Activated B cell treated with CpG ODN at 0.5 μM for 24 hours (primary cell): Measurements from ENCODE around the gene LAMC1. TPM values are rescaled to one million over a fixed set of nuclear protein-coding genes. Genes with fewer than 3 reads are reported as not detected.

Source experiments
- ATAC-seq: fragments of 200-7000 bp; cut with Tn5 transposase; one replicate; pipeline ENCODE4 v1.10.0; 2021; ENCODE audit warnings: low read depth, mild to moderate bottlenecking, moderate library complexity
- CTCF ChIA-PET: fragments of 350-600 bp; sonication (Branson Sonifier 250); formaldehyde crosslinking; loops from one replicate; lab custom pipeline; 2021; ENCODE audit warnings: antibody characterized with exemption; lab: Charles Lee
- POLR2A ChIA-PET: fragments of 350-600 bp; sonication (Branson Sonifier 250); formaldehyde crosslinking; loops from one replicate; lab custom pipeline; 2021; ENCODE audit warnings: antibody characterized with exemption; lab: Charles Lee
- DNase-seq: peaks from one replicate; pipeline ENCODE4 v3.0.0; 2022
- H3K27ac Mint-ChIP-seq: one replicate; pipeline ENCODE4 v1.8.0; 2020; ENCODE audit warnings: mixed read lengths
- H3K27me3 Mint-ChIP-seq: one replicate; pipeline ENCODE4 v1.8.0; 2021; ENCODE audit warnings: mixed read lengths
- H3K36me3 Mint-ChIP-seq: one replicate; pipeline ENCODE4 v1.8.0; 2021; ENCODE audit warnings: low read depth, mixed read lengths
- H3K4me1 Mint-ChIP-seq: one replicate; pipeline ENCODE4 v1.8.0; 2021; ENCODE audit warnings: mixed read lengths
- H3K4me3 Mint-ChIP-seq: one replicate; pipeline ENCODE4 v1.8.0; 2020; ENCODE audit warnings: mild to moderate bottlenecking, mixed read lengths
- H3K9me3 Mint-ChIP-seq: one replicate; pipeline ENCODE4 v1.8.0; 2020; ENCODE audit warnings: mixed read lengths
- CTCF ChIP-seq: fragments of 200-600 bp; IDR thresholded peaks from one replicate; pipeline ENCODE4 v1.8.0; 2022; ENCODE audit warnings: antibody characterized with exemption, mild to moderate bottlenecking
- intact Hi-C: fragments of 100-400 bp; cut with micrococcal nuclease; formaldehyde crosslinking; loops from one replicate; pipeline ENCODE4 v1.15.1; 2024
- total RNA-seq: library from RNA; stranded (reverse); gene quantifications from 2 replicates; pipeline ENCODE4 v1.2.3, GENCODE V29; 2022

Gene LAMC1
- total RNA-seq, 1 donor from 2014 or later, result 31.8 TPM

GRCh38 chr1:183142171-183142570, 119.0 kb downstream of the LAMC1 start:
- TF ChIP-seq CTCF, result no peak
- CTCF ChIA-PET, result no interaction called here
- POLR2A ChIA-PET, result no interaction called here
- DNase-seq (no peak), ATAC-seq (no peak)
- Mint-ChIP-seq H3K9me3 (no peaks in the 10 kb centered on the region), H3K27me3 (no peaks in the 10 kb centered on the region), H3K27ac (no peak overlapping the region), H3K36me3 (peaks cover 64% of the 10 kb centered on the region), H3K4me3 (no peak overlapping the region), H3K4me1 (peaks cover 9% of the 10 kb centered on the region)
- intact Hi-C loops, result no loop called here

DNA sequence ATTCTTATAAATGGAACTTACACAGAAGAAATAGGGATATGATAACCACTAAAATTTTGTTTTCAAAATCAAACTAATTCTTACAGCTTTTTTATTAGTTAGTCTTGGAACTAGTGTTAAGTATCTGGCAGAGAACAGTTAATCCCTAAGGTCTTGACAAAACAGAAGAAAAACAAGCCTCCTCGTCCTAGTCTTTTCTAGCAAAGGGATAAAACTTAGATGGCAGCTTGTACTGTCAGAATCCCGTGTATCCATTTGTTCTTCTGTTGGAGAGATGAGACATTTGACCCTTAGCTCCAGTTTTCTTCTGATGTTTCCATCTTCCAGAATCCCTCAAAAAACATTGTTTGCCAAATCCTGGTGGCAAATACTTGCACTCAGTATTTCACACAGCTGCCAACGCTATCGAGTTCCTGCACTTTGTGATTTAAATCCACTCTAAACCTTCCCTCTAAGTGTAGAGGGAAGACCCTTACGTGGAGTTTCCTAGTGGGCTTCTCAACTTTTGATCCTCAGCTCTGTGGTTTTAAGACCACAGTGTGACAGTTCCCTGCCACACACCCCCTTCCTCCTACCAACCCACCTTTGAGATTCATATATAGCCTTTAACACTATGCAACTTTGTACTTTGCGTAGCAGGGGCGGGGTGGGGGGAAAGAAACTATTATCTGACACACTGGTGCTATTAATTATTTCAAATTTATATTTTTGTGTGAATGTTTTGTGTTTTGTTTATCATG, 120.5 kb downstream of the LAMC1 start:
- intact Hi-C loops, result no loop called here
- ChIA-PET CTCF (no interaction called here), POLR2A (no interaction called here)
- H3K36me3 Mint-ChIP-seq, result peaks cover 50% of the 10 kb centered on the region
- DNase-seq (no peak), ATAC-seq (no peak)
- H3K4me1 Mint-ChIP-seq, result peaks cover 9% of the 10 kb centered on the region
- H3K4me3 Mint-ChIP-seq, result no peak overlapping the region
- no peaks in the 10 kb centered on the region for H3K9me3 Mint-ChIP-seq
- TF ChIP-seq CTCF, result no peak
- H3K27me3 Mint-ChIP-seq, result no peaks in the 10 kb centered on the region
- H3K27ac Mint-ChIP-seq, result no peak overlapping the region

DNA sequence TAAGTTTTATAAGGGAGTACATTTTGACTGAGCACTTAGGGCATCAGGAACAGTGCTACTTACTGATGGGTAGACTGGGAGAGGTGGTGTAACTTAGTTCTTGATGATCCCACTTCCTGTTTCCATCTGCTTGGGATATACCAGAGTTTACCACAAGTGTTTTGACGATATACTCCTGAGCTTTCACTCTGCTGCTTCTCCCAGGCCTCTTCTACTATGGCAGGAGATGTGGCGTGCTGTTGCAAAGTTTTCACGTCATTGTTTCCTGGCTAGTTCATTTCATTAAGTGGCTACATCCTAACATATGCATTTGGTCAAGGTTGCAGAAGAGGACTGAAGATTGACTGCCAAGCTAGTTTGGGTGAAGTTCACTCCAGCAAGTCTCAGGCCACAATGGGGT, 121.5 kb downstream of the LAMC1 start:
- CTCF ChIA-PET, result no interaction called here
- H3K4me3 Mint-ChIP-seq, result no peak overlapping the region
- intact Hi-C loops, result no loop called here
- H3K9me3 Mint-ChIP-seq, result no peaks in the 10 kb centered on the region
- H3K27me3 Mint-ChIP-seq, result no peaks in the 10 kb centered on the region
- no peak overlapping the region for H3K27ac Mint-ChIP-seq
- no peak for ATAC-seq
- POLR2A ChIA-PET, result no interaction called here
- H3K36me3 Mint-ChIP-seq, result peaks cover 42% of the 10 kb centered on the region
- no peak for DNase-seq
- TF ChIP-seq CTCF, result no peak
- peaks cover 3% of the 10 kb centered on the region for H3K4me1 Mint-ChIP-seq

DNA sequence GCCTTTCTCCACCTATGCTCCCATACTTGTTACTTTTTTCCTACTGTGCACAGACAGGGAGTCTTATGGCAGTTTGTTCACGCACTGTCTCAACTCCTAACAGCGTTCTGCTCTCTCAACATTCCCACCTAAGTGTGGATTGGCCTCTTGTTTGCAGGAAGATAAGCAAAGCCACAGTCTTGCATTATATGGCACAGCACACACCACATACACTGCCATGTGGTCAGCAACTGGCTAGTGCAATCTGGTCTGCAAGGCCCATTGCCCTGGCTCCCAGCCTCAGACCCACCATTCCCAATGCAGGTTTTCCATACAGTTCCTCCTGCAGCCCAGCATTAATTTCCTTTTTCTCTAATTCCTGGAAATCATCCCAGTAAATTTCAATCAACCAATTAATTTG, 124.5 kb downstream of the LAMC1 start:
- POLR2A ChIA-PET, result no interaction called here
- peaks cover 17% of the 10 kb centered on the region for H3K36me3 Mint-ChIP-seq

DNA sequence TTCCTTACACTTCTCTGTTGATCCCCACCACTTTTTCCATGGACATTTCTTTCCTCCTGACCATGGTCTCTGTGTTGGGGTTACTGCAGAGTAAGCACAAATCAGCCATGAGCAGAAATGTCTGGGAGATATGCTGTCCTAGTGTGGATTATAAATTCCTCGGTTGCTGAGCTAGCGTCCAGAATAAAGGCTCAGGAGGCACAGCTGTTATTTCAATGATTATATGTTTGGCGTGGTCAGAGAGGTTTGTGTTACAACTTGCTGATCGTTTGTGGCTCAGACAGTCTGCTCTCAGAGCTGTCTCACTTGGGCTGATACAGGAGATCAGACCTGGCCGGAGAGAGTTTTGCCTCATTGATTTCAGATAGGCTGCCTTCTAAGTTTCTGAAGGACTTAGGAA, 125.4 kb downstream of the LAMC1 start:
- no peaks in the 10 kb centered on the region for H3K4me1 Mint-ChIP-seq
- H3K9me3 Mint-ChIP-seq, result no peaks in the 10 kb centered on the region
- H3K36me3 Mint-ChIP-seq, result peaks cover 8% of the 10 kb centered on the region
- ChIA-PET CTCF (no interaction called here), POLR2A (no interaction called here)
- no peak for TF ChIP-seq CTCF
- no peak for ATAC-seq
- intact Hi-C loops, result no loop called here
- no peak overlapping the region for H3K4me3 Mint-ChIP-seq
- no peak for DNase-seq
- no peak overlapping the region for H3K27ac Mint-ChIP-seq
- peaks cover 6% of the 10 kb centered on the region for H3K27me3 Mint-ChIP-seq

More for the DNA sequence above, 124.5 kb downstream of the LAMC1 start:
- Mint-ChIP-seq H3K9me3 (no peaks in the 10 kb centered on the region), H3K27me3 (peaks cover 1% of the 10 kb centered on the region), H3K4me1 (no peaks in the 10 kb centered on the region), H3K27ac (no peak overlapping the region), H3K4me3 (no peak overlapping the region)
- intact Hi-C loops, result no loop called here
- ATAC-seq (no peak), DNase-seq (no peak)
- CTCF ChIA-PET, result no interaction called here
- TF ChIP-seq CTCF, result no peak
